ENCODE results near the gene R3HCC1L. TPM values are rescaled to one million over a fixed set of nuclear protein-coding genes. Genes with fewer than 3 reads are reported as not detected.

The R3HCC1L gene
- total RNA-seq, 1 donor from 2014 or later = 16.9 TPM

DNA sequence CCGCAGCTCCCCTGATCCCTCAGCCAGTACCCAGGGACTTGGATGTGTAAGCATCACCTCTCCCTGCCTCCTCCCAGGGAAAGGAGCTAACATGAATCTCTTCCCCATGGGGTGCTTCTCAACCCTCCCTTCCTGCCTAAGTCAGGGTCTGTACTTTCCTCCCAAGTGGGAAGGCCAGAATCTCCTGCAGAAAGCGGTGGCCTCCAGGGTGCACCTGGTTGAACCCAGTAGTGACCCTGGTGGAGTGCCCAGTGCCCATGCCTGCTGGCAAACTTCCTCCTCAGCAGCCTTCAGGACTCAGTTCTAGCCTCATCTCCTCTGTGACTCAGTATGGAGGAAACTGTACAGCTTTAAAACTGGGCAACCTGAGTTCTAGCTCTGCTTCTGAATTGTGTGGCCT lies 136.3 kb downstream of the R3HCC1L start:
- no peaks in the 10 kb centered on the region for H3K9me3 Mint-ChIP-seq
- H3K27me3 Mint-ChIP-seq (ENCODE audit: low read depth) = peaks cover 3% of the 10 kb centered on the region
- no peak for TF ChIP-seq CTCF (IDR thresholded peaks at IDR 0.05; ENCODE audit: unreplicated experiment)

GRCh38 chr10:98272245-98272644 lies 137.8 kb downstream of the R3HCC1L start:
- Mint-ChIP-seq H3K4me3 (no peak overlapping the region), H3K27ac (no peak overlapping the region), H3K9me3 (no peaks in the 10 kb centered on the region), H3K4me1 (peaks cover 32% of the 10 kb centered on the region), H3K36me3 (no peaks in the 10 kb centered on the region), H3K27me3 (ENCODE audit: low read depth) (peaks cover 5% of the 10 kb centered on the region)
- no peak for TF ChIP-seq CTCF (IDR thresholded peaks at IDR 0.05; ENCODE audit: unreplicated experiment)
- DNase-seq (ENCODE audit: low spot score in 2 of 2, unreplicated experiment in 2 of 2) = no peak

More for the DNA sequence above, 136.3 kb downstream of the R3HCC1L start:
- peaks cover 43% of the 10 kb centered on the region for H3K4me1 Mint-ChIP-seq
- no peak overlapping the region for H3K27ac Mint-ChIP-seq
- DNase-seq (ENCODE audit: low spot score in 2 of 2, unreplicated experiment in 2 of 2) = no peak
- no peaks in the 10 kb centered on the region for H3K36me3 Mint-ChIP-seq
- H3K4me3 Mint-ChIP-seq = no peak overlapping the region

DNA sequence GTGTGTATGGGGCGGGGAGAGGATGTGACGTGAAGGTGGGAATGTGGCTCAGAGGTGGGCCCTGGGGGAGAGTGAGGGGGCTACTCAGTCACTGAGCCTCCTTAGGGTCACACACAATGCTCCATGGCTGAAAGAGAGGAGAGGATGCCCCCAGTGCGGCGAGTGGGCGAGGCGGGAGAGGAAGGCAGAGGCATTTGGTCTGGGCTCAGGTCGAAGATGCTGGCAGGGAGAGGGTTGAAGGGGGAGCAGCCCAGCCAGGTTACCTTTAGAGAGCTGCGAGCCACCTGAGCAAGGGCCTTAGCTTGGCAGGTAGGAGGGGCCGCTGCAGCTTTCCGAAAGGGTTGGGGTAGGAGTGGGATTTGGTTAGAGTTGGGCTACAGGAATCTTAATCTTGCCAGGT lies 138.2 kb downstream of the R3HCC1L start:
- TF ChIP-seq CTCF (IDR thresholded peaks at IDR 0.05; ENCODE audit: unreplicated experiment) = no peak
- no peaks in the 10 kb centered on the region for H3K9me3 Mint-ChIP-seq
- no peak for DNase-seq (ENCODE audit: low spot score in 2 of 2, unreplicated experiment in 2 of 2)
- H3K4me3 Mint-ChIP-seq = no peak overlapping the region
- H3K4me1 Mint-ChIP-seq = peaks cover 31% of the 10 kb centered on the region
- H3K27me3 Mint-ChIP-seq (ENCODE audit: low read depth) = peaks cover 6% of the 10 kb centered on the region
- no peak overlapping the region for H3K27ac Mint-ChIP-seq
- no peaks in the 10 kb centered on the region for H3K36me3 Mint-ChIP-seq

DNA sequence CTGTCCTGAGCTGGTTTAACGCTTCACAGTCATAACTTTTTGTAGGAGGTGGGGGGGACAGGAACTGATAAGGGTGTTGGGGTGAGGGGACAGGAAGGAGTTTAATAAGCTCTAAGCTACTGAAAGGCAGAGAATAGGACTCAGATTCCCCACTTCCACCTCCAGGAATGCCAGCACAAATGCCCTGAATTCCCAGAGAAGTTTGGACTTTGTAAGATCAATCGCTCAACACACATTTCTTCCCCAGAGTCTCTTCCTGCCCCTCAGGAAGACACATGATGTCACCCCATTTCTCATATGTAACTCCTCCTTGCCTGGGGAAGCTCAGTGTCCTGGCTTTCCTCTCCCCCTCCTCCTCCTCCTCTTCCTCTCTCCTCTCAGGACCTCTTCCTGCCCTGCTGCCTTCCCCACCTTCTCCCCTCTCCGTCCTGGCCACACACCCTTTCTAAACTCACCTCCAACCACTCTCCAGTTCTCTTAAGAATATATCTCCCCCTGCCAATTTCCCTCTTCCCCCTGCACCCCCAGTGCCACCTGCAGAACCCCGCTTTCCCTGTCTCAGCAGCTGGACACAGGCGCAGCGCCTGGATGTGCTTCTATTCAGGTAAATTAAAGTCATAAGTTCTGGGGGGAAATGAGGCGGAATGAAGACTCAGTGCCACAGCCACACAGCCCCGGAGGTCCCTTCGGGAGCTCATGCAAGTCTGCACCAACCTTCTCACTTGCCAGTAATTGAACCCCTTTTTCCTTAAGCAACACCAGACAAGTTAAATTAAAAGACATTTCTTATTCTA lies 138.8 kb downstream of the R3HCC1L start:
- H3K4me3 Mint-ChIP-seq = no peak overlapping the region
- H3K27ac Mint-ChIP-seq = no peak overlapping the region
- H3K36me3 Mint-ChIP-seq = no peaks in the 10 kb centered on the region
- H3K9me3 Mint-ChIP-seq = no peaks in the 10 kb centered on the region
- peaks cover 28% of the 10 kb centered on the region for H3K4me1 Mint-ChIP-seq
- DNase-seq (ENCODE audit: low spot score in 2 of 2, unreplicated experiment in 2 of 2) = no peak
- H3K27me3 Mint-ChIP-seq (ENCODE audit: low read depth) = peaks cover 9% of the 10 kb centered on the region
- no peak for TF ChIP-seq CTCF (IDR thresholded peaks at IDR 0.05; ENCODE audit: unreplicated experiment)

DNA sequence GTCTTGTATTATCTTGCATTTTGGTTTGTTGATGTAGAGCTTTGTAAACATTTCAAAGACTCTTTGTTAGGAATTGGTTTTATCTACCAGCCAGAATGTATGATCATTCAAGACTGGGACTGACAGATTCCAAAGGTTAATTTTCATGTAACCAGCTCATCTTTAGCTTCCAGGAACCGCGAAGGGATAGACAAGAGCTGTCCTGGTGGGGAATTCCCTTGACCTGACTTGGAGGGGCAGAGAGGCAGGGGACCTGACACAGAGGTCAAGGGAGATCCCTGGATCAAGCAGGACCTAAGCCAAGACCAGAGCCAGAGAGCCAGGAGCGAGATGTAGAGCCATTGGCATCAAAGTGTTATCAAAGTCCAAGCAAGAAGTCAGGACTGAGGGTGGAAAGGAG lies 140.1 kb downstream of the R3HCC1L start:
- TF ChIP-seq CTCF (IDR thresholded peaks at IDR 0.05; ENCODE audit: unreplicated experiment) = no peak
- no peak overlapping the region for H3K4me3 Mint-ChIP-seq
- H3K9me3 Mint-ChIP-seq = no peaks in the 10 kb centered on the region
- H3K36me3 Mint-ChIP-seq = no peaks in the 10 kb centered on the region
- no peak for DNase-seq (ENCODE audit: low spot score in 2 of 2, unreplicated experiment in 2 of 2)
- peaks cover 17% of the 10 kb centered on the region for H3K27me3 Mint-ChIP-seq (ENCODE audit: low read depth)
- H3K4me1 Mint-ChIP-seq = peaks cover 20% of the 10 kb centered on the region
- H3K27ac Mint-ChIP-seq = no peak overlapping the region

All from mesothelial cell of epicardium (in vitro differentiated cells).